ENCODE results near the gene HS1BP3.
A peak's percentile ranks its signal among the peaks of the same experiment; 100 is the strongest.

The HS1BP3 gene

DNA sequence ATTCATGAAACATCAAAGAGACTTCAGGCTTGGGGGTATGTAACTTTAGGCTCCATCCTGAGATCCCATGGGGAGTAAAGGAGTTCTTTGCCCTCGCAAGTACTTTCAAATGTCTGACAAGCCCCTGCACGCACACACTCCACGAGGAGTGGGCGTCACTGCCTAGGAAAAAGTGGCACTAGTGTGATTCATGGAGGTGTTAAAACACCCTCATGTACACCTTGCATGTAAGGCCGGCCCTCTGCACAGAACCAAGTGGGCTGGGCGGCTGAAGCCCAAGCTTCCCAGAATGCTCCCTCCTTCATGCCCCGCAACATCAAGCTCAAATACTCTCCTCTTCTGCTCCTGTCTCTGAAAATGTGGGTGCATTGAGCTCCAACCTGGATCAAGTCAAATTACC is 7.8 kb downstream of the HS1BP3 start:
- DNase-seq: no peak

DNA sequence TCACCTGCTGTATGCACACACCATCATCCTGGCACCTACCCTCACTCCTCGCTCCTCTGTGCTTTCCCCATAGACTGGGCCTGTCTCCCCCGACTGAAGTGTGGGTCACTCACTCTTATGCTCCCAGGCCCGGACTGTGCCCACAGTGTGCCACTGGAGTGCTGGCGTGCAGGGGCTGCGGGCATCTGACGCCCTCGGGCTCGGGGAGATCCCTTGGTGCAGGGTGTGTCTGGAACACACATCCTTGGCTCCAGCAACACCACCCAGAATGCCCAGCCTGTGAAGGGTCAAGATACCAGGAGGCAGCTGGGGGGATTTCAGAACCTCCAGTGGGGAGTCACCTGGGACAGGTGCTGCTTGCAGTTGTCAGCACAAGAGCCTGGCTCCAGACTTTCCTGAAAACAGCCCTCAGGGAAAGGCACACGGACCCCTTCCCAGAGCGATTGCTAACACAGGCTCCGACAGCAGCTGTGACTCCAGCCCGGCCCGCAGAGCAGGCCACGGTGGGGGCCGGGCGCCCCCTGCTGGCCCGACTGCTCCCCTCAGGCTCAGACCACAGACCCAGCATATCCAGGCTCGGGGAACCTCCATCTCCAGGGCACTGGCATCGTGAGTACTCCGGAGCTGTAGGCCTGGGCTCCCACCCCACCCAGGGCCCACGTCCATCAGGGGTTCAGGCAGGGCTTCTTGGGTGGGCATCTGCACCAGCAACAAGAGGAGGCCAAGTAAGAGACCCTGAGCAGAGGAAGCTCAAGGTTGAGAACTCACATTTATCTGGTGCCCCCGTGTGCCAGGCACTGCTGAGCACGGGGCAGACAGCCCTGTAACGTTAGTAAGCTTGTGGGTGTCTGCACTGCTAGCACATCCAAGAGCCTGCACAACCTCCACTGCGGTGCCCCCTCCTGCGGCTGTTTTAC is 8.6 kb downstream of the HS1BP3 start:
- DNase-seq: peak; percentile 30

DNA sequence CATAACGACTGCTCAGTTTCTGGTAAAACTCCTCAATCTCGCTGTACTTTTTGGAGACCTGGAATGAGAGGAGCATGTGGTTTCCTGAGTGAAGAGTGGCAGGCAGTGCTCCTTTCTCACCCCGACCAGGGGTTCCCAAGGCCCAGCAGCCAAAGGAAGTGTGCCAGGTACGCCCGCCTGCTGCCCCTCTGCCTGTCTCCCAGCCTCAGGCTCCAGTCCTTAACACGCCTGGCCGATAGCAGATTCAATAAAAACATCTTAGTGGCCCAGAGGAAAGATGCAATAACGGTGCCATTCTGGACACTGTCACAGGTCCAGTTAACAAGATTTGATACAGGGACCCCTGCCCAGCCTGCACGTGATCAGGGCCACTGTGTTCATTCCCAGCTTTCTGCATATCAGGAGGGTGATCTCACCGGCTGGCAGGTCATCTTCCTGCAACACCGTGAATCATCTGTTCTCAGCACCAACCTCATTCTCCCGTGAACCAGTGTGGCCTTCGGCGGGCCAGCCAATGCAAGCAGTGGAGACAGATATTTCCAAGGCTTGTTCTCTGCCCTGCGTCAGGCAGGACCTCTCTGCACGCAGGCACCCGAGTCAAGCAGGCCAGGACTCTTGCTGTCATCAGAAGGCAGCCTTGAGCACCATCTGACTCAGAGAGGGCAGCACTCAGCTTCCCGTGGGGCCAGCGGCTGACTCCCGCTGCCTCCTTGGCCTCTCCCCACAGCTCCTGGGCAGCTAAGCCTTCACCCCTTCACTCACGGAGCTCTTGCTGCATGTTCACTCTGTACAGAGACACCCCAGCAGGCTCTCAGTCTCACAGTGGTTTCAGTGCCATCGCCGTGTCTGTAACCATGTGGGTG is 9.5 kb downstream of the HS1BP3 start:
- DNase-seq: peak; percentile 27

DNA sequence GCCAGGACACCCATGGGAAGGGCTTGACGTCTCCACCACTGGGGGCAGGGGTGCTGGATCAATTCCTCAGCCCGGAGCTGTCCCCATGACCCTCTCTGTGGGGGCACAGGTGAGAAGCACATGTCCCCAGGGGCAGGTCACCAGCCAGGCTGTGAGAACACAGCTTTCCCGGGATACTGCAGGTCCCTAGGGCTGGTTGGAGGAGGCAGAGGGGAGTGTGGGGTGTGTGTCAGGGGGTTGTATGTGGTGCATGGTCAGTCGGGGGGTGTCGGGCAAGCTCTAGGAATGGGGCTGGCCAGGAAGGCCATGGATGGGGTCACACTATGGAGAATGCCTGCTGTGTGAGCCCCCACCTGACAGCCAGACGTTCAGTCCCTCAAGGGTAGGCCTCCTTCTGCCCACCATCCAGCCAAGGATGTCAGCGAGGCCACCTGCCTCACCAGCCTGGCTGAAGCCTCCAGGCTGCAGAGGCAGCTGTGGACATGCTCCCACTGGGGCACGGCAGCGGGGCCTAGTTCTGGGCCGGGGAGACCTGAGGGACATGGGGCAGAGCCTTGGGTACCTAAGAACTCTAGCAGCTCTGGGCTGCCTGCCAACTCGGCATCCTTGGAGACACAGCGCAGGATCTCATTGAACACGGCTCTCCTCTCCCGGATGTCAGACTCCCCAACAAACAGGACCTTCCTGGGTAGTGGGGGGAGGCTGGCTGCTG is 10.3 kb downstream of the HS1BP3 start:
- no peak for DNase-seq

DNA sequence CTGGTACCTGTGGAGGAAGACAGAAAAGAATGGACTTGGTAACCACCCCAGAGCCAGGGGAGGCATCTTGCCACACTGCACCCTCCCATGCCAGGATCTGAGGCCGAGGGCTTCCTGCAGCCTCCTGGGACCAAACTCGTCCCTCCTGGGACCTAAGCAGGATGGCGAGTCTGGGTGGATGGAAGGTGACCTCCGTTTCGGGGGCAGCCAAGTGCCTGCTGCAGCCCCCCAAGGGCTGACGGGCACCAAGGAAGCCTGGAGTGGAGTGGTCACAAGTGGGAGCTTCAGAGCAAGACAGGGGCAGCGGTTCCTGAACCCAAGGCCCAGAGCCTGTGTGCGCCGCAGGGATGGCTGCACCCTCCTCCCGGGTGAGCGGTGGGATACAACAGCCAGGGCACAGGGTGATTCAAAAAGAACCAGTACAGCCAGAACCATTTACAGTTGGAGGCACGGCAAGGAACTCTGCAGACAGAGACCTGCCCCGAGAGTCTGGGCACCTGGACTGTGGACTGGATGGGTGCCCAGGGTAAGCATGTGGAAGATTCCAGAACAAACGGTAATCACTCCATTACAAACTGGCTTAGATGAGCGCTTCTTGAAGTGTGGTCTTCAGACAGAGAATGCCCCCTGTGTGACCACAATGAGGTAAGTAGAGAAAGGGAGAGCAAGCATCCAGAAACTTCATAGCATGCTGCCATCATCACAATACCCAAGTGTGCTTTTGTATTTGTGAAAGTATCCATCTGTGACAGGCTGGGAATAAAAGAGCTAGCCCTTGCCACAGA is 12.1 kb downstream of the HS1BP3 start:
- DNase-seq: no peak

DNA sequence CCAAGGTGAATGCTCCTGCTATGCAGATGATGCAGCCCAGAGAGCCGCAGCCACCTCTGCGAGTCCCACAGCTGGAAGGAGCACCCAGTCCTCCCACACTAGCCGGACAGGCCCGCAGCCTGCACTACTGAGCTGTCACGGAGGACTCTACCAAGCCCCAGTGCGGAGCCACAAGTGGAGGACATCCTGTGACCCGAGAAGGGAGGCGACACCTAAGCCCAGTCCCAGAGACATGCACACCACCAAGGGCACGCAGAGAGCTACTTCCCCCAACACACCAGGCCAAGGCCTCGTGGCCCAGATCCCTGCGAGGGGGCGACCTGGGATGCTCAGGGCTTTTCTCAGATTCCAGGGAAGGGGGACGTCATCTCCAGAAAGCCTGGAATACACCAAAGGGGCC is 12.9 kb downstream of the HS1BP3 start:
- no peak for DNase-seq

DNA sequence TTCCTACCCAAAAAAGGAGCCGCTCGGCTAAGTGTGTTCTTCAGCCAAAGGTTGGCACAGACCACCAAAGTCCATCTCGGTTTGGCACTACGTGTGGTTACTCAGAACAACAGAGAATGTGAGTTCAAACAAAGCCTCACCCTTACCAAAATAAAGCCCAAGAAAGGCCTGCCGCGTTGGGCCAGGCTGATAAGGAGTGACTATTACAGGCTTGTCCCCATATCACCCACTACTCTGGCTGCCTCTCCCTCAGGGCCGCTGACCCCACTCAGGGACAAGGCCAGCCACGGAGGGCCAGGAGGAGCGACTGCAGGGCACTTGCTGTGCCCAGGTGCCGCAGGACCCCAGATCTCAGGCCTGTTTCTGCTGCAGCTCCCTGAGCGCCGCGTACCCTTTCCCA is 13.8 kb downstream of the HS1BP3 start:
- no peak for DNase-seq

DNA sequence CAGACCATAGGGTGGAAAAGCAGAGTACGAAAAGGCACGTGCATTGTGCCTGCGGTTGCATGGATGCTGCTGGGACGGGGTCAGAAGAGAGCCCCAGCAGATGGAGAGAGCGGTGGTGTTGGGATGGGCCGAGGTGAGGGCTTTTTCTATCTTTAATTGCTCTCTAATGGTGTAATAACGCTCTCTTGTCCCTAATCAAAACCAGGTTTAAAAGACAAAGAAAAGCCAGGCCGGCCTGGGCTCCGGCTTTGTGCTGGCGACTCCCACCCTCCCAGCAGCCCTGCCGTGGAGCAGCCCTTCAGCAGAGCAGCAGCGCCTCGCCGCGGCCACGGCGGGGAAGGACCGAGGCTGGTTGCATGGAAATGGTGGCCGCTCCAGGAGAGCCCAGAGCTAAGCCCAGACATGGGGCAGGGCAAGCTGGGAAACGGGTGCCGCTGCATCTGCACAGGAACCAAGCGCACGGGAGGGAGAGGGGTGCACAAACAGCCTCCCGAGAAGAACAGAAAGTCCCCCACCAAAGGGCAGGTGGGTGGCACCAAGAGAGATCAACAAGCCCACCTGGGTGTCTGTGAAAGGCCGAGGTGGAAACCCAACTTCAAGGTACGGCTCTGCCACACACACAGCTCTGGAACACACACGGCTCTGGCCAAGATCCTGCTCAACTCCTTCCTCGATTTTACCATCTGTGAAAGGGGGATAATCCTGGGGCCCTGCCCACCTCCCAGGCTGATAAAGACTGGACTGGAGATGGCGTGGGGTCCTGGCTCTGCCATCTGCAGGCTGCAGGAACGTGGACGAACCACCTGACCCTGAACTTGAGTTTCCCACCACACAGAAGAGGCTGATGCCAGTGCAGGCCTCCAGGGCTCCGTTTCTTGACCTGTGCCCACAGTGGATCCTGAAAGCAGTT is 15.0 kb downstream of the HS1BP3 start:
- DNase-seq: peak; percentile 26

DNA sequence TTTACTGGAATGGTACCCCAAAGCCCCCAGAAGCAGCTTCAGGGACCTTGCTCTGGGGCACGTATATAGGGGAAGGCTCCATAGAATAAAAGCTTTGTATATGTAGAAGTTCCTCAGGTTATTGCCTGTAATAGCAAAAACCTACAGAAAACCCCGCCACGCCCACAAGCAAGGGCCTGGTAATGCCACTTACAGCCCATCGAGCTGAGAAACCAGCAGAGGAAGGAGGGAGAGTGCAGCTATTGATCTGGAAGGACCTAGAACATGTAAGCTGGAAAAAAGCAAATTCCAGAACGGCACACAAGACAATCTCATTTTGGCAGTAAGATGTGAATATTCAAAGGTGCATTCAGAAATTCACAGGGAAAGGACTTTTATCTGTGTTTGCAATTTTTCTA is 15.8 kb downstream of the HS1BP3 start:
- DNase-seq: no peak

DNA sequence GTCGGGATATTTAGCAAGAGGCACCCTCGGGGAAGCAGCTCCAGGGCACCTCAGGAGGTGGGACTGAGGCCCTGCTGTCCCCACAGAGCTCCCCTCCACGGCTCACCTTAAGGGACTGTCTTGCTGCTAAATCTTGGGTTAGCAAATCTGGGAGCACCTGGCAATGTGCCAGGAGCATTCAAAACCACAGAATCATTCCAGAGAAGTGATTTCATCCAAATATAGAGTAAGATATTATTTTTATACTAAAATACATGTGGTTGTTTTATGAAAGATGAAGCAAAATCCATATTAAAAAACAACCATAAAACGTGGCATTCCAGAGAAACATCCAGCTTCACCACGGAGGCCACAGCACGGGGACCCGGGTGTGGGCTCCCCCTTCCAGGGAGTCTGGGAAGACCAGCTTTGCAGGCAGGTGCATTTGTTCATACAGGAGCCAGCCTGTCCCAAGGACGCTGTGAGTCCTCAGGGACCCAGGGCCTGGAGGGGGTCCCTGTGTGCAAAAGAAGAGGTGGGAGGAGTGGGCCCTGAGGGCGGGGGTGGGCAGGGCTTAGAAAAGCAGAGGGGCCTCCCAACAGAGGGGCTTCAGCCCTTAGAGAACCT is 16.3 kb downstream of the HS1BP3 start:
- DNase-seq: no peak

DNA sequence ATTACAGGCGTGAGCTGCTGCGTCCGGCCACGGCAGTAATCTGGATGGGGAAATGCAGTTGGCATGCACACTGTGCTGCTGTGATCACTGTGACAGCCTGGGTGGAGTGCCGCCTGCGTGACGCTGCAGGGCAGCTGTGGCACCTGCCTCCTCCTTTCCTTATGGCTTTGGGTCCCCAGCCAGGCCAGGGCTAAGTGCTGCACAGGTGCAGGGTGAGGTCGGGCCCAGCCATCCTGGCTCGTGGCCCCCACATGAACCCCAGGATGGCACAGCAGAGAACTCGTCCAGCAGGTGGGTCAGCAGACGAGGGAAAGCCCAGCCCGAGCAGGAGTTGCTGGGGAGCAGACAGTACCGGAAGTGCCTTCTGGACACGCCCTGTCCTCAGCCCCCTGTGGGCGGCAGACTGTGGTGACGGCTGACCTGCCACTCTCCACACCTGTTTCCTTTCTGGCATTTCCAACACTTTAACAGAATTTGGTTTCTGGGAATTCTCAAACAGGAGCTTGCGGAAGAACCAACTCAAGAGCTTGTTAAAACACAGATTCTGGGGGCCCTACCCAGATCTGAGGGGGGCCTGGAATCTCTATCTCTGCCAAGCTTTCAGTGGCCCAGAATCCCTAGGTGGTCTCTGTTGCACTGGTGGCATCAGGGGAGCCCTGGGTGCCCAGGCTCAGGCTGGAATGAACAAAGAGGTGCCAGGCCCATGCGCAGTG is 16.9 kb downstream of the HS1BP3 start:
- no peak for DNase-seq

DNA sequence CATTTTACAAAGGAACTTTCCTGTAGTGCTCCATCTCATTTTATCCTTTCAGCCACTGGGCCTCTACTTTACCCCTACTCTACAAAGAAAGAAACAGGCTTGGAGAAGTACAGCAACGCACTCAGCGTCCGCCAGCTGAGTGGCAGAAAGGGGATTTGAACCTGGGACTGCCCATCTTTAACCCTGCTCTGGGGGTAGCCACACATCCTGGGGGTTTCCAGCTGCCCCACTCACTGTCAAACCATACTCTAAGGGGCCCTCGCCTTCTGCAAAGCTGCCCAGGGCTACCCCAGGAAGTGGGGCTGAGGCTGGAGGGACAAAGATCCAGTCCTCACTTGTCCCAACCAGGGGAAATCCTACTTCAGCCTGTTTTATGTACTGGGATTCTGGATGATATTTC is 17.9 kb downstream of the HS1BP3 start:
- no peak for DNase-seq

DNA sequence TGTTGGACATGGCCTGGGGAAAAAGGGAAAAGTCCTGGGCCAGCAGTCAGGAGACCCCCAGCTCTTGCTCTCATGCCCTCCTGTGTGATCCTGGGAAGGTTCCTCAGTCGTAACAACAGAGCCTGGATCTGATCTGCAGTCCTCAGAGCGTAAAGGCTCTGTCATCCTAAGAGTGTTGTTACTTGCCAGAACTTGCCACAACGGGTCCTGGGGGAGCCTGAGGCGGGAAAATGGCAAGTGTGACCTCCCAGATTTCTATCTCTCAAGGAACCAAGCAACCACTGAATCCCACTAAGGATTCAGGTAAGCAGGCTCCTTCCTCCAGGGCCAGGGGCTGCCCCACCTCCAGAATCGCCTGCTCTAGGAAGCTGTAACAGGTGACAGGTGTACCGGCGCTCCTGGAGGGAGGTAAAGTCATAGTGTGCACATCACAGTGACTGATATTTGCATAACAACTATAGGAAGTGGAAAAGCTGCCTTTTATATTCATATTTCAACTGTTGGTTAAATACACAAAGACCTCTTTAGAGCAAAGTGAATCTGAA is 18.4 kb downstream of the HS1BP3 start:
- no peak for DNase-seq

DNA sequence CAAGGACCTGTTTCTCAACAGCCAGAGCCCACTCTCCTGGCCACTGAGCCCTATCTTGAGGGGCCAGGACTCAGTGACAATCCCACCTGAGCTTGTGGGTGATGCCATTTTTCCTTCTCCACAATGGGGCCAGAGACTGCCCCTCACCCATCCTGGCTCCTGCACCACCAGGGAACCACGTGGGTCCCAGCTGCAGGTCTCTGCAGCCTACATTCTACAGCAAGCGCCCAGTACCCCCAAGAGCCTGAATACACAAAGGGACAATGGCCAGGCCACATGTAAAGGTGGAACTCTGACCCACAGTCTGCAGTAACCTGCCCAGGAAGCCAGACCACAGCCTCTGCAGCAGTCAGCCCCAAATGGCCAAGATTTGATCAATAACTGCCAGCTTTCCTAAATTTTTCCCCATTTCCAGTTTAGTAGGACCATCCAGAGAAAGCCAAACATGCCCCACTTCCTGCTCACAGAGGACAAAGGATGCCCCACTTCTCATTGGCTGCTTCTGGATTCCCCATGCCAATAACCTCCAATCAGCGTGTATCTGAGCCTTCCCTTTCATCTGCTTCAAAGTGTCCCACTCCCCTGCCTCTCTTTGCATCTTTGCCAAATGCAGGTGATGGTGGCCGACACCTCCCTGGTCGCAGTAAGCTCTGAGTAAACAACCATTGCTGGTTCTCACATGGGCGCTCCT is 19.1 kb downstream of the HS1BP3 start:
- no peak for DNase-seq

DNA sequence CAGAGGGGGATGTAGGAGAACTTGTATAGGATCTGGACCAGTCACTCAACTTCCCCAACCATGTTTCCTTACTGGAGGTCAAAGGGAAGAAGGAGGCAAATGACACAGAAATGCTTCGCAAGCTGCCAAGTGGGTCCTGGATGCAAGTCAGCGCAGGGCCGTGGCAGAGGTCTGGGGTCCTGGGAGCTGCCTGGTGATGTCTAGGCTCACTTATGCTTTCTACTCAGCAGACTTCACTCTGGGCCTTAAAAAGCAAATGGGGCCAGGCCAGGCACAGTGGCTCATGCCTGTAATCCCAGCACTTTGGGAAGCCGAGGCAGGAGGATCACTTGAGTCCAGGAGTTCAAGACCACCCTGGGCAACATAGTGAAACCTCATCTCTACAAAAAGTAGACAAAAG is 19.9 kb downstream of the HS1BP3 start:
- no peak for DNase-seq

DNA sequence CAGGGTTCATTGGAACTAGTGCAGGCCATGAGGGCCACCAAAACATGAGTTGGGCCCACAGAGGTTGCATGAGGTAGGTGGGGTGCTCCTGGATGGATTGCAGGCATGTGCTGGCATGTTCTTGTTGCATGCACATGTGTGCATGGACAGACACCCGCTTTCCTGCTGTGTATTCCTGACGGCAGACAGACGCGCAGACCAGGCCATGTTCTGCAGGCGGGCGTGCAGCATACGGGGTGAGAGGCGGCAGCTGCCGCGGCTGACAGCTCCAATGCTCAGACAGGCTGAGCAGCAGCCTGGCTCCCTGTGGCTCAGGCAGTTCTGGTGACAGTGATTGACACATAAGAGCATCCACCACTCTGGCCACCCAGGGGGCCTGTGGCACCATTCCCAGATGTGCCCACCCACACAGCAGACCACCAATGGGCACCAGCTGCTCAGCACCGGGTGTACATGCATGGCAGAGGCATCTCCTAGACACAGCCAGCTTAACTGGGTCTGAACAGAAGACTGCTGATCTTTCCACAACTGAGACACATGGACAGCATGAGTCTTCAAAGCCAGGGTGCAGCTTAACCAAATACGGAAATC is 21.2 kb downstream of the HS1BP3 start:
- no peak for DNase-seq

DNA sequence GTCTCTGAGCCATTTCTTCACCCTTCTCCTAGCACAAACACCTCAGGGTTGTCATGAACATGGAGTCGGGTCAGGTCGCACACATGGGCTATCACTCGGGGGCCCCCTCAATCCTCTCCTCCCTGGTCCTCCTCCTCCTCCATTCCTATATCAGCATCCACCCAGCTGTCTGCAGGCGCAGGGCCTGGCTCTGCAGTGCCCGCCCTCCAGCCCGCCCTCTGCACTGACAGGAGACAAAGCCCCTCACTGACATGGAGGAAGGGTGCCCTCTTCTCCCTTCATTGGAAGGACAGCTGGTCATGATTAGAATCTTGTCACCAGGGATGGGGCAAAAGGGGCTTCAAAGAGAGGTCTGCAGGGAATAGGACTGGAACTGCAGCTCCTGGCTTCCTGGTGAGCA is 21.7 kb downstream of the HS1BP3 start:
- DNase-seq: no peak

DNA sequence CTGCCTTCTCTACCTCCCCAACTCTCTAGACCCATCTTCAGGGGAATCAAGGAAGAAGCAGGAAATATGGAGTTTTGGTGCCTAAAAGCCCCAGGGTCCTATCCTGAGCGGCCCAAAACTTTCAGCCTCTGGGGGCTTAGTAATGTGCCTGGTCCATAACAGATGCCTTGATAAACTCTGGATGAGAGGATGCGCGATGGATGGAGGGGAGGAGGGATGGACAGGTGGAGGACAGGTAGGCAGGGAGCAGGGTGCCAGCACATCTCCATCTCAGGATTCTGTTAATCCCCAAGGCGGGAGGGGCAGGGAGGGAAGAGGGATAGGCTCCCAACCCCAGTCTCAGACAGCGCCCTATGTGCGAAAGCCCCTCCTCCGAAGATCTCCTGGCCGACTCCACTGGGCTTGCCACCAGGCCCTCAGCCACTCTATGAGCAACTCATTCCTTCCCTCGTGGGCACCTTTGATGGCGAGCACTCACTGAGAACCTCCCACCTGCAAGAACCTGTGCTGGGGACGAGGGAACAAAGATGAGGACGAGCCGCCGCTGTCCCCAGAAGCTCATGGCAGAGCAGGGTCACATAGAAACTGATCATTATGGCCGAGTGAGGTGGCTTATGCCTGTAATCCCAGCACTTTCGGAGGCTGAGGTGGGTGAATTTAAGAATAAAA is 23.1 kb downstream of the HS1BP3 start:
- DNase-seq: no peak

Measured in GOT3 (cell line).